ENCODE data around the gene TADA2A. TPM values are rescaled to one million over a fixed set of nuclear protein-coding genes. Genes with fewer than 3 reads are reported as not detected.

Gene TADA2A
- total RNA-seq, 4 donors from 2014 or later, result 10.2 to 14.0 (median 11.7) TPM

GRCh38 chr17:37502009-37502936, 95.6 kb downstream of the TADA2A start:
- no peak for TF ChIP-seq CTCF (IDR thresholded peaks at IDR 0.05; ENCODE audit: low read depth)

- no peak for TF ChIP-seq CTCF (IDR thresholded peaks at IDR 0.05; ENCODE audit: low read depth)
These were observed 96.5 kb downstream of the TADA2A start for GRCh38 chr17:37503148-37503547.

- no peak for TF ChIP-seq CTCF (IDR thresholded peaks at IDR 0.05; ENCODE audit: low read depth)
These were observed 98.6 kb downstream of the TADA2A start for GRCh38 chr17:37505333-37505732.

GRCh38 chr17:37506678-37507077, 100.0 kb downstream of the TADA2A start:
- no peak for TF ChIP-seq CTCF (IDR thresholded peaks at IDR 0.05; ENCODE audit: low read depth)

- no peak for TF ChIP-seq CTCF (IDR thresholded peaks at IDR 0.05; ENCODE audit: low read depth)
These were observed 100.4 kb downstream of the TADA2A start for GRCh38 chr17:37507111-37507510.

- no peak for TF ChIP-seq CTCF (IDR thresholded peaks at IDR 0.05; ENCODE audit: low read depth)
These were observed 103.4 kb downstream of the TADA2A start for GRCh38 chr17:37510056-37510455.

GRCh38 chr17:37512442-37513068, 105.9 kb downstream of the TADA2A start:
- TF ChIP-seq CTCF (IDR thresholded peaks at IDR 0.05; ENCODE audit: low read depth), result no peak
